Kidney glomerular epithelial cell (primary cell): Measurements from ENCODE around the gene PCNX2.
"Not testable (repeated sequence)": the region's sequence is repeated elsewhere in the genome, so short reads cannot be mapped to it uniquely, and the experiment has no call there.

Source experiments
- DNase-seq: peaks from one replicate; lab custom pipeline; 2025; lab: John Stamatoyannopoulos, UW

The PCNX2 gene

GRCh38 chr1:233006541-233006973, 289.0 kb downstream of the PCNX2 start:
- no peak for DNase-seq

- DNase-seq = no peak
Observed at GRCh38 chr1:233006108-233006507, 289.4 kb downstream of the PCNX2 start.

GRCh38 chr1:233005703-233006102, 289.8 kb downstream of the PCNX2 start:
- peak; percentile 39 for DNase-seq

GRCh38 chr1:233005156-233005555, 290.4 kb downstream of the PCNX2 start:
- no peak for DNase-seq

GRCh38 chr1:233004451-233004850, 291.1 kb downstream of the PCNX2 start:
- DNase-seq = no peak

- DNase-seq = not testable (repeated sequence)
Observed at GRCh38 chr1:233003638-233004037, 291.9 kb downstream of the PCNX2 start.

- no peak for DNase-seq
Observed at GRCh38 chr1:232999956-233000625, 295.4 kb downstream of the PCNX2 start.

- no peak for DNase-seq
Observed at GRCh38 chr1:232998646-232999045, 296.9 kb downstream of the PCNX2 start.

GRCh38 chr1:232998138-232998537, 297.4 kb downstream of the PCNX2 start:
- no peak for DNase-seq

GRCh38 chr1:232996143-232996542, 299.4 kb downstream of the PCNX2 start:
- no peak for DNase-seq

- DNase-seq = no peak
Observed at GRCh38 chr1:232995189-232995588, 300.3 kb downstream of the PCNX2 start.

- no peak for DNase-seq
Observed at GRCh38 chr1:232993555-232993954, 302.0 kb downstream of the PCNX2 start.

- no peak for DNase-seq
Observed at GRCh38 chr1:232992227-232992626, 303.3 kb downstream of the PCNX2 start.

GRCh38 chr1:232991238-232991637, 304.3 kb downstream of the PCNX2 start:
- no peak for DNase-seq

- DNase-seq = no peak
Observed at GRCh38 chr1:232990176-232991128, 305.1 kb downstream of the PCNX2 start.

GRCh38 chr1:232988572-232989040, 306.9 kb downstream of the PCNX2 start:
- peak; percentile 29 for DNase-seq

GRCh38 chr1:232987774-232988140, 307.8 kb downstream of the PCNX2 start:
- DNase-seq = no peak

- no peak for DNase-seq
Observed at GRCh38 chr1:232987046-232987773, 308.3 kb downstream of the PCNX2 start.

- no peak for DNase-seq
Observed at GRCh38 chr1:232986527-232986922, 309.0 kb downstream of the PCNX2 start.

GRCh38 chr1:232985882-232986526, 309.5 kb downstream of the PCNX2 start:
- no peak for DNase-seq

- no peak for DNase-seq
Observed at GRCh38 chr1:232984577-232985425, 310.7 kb downstream of the PCNX2 start.
